H1 (cell line): ENCODE results near the gene PARS2. TPM values are rescaled to one million over a fixed set of nuclear protein-coding genes. Genes with fewer than 3 reads are reported as not detected.

Experiments
- CTCF ChIA-PET: fragments of 300-600 bp; sonication (Branson Sonifier 250); formaldehyde crosslinking; loops from one replicate; lab custom pipeline; 2021; ENCODE audit not compliant: partially characterized antibody; lab: Charles Lee
- POLR2A ChIA-PET: fragments of 300-600 bp; sonication (Branson Sonifier 250); formaldehyde crosslinking; loops from one replicate; lab custom pipeline; 2021; ENCODE audit warnings: inconsistent platforms; ENCODE audit not compliant: partially characterized antibody; lab: Charles Lee
- DNase-seq, 2 experiments: peaks; one replicate each; pipeline versions ENCODE4 v3.0.0 to v3.0.0-alpha.2; 2010 to 2022; ENCODE audit warnings: low spot score in 2 of 2, low read depth in 1 of 2, mixed read lengths in 1 of 2
- FAIRE-seq: peaks from 2 replicates; lab custom pipeline; 2011; peaks lifted over from hg19 to GRCh38; lab: Jason Lieb, UNC
- H2AFZ ChIP-seq: 2 replicates; pipeline ENCODE4 v1.8.1; 2012; ENCODE audit warnings: low read length, inconsistent platforms
- H2AK5ac ChIP-seq: 2 replicates; pipeline ENCODE4 v1.6.1; 2013; ENCODE audit warnings: low read depth, low read length
- H2BK120ac ChIP-seq: replicated peaks from 2 replicates; pipeline ENCODE3; 2013; ENCODE audit warnings: low read depth, low read length, inconsistent platforms
- H2BK12ac ChIP-seq: 2 replicates; pipeline ENCODE4 v1.6.1; 2013; ENCODE audit warnings: low read depth, low read length
- H2BK15ac ChIP-seq: 2 replicates; pipeline ENCODE4 v1.6.1; 2013; ENCODE audit warnings: low read length
- H2BK20ac ChIP-seq: 2 replicates; pipeline ENCODE4 v1.6.1; 2013; ENCODE audit warnings: low read length
- H2BK5ac ChIP-seq: 2 replicates; pipeline ENCODE4 v1.6.1; 2013; ENCODE audit warnings: low read depth, low read length
- H3K14ac ChIP-seq: 2 replicates; pipeline ENCODE4 v1.6.1; 2013; ENCODE audit warnings: inconsistent platforms; ENCODE audit not compliant: insufficient read length
- H3K18ac ChIP-seq: 2 replicates; pipeline ENCODE4 v1.6.1; 2013; ENCODE audit warnings: low read length; ENCODE audit errors: extremely low read depth
- H3K23ac ChIP-seq: 2 replicates; pipeline ENCODE4 v1.6.1; 2013; ENCODE audit warnings: inconsistent platforms; ENCODE audit not compliant: insufficient read length
- H3K23me2 ChIP-seq: 2 replicates; pipeline ENCODE4 v1.6.1; 2013; ENCODE audit warnings: low read depth, low read length
- H3K27ac ChIP-seq: 2 replicates; pipeline ENCODE4 v1.6.1; 2011; ENCODE audit warnings: low read depth, low read length, inconsistent platforms
- H3K27me3 ChIP-seq, 4 experiments: replicated peaks in 1 of 4; 1 replicate in 1 of 4; 2 replicates in 3 of 4; pipeline versions ENCODE4 v1.6.1 to v1.8.1; 2011 to 2013; ENCODE audit warnings: low read length in 3 of 4, mild to moderate bottlenecking in 3 of 4, inconsistent platforms in 2 of 4, mixed read lengths in 2 of 4, moderate library complexity in 1 of 4; ENCODE audit not compliant: control insufficient read depth in 3 of 4, insufficient read depth in 3 of 4; ENCODE audit errors: extremely low read depth in 1 of 4
- H3K36me3 ChIP-seq, 4 experiments: 2 replicates each; pipeline versions ENCODE4 v1.6.1 to v1.8.1; 2011 to 2013; ENCODE audit warnings: mild to moderate bottlenecking in 4 of 4, low read length in 3 of 4, moderate library complexity in 2 of 4, control low read depth in 1 of 4, inconsistent platforms in 1 of 4; ENCODE audit not compliant: insufficient read depth in 4 of 4, control insufficient read depth in 2 of 4
- H3K4ac ChIP-seq: replicated peaks from 2 replicates; pipeline ENCODE3; 2013; ENCODE audit warnings: low read length, low read depth, mixed read lengths, inconsistent platforms; ENCODE audit not compliant: insufficient read length
- H3K4me1 ChIP-seq, 4 experiments: replicated peaks in 1 of 4; 1 replicate in 1 of 4; 2 replicates in 3 of 4; pipeline versions ENCODE4 v1.6.1 to v1.8.1; 2011 to 2013; ENCODE audit warnings: low read length in 3 of 4, inconsistent platforms in 2 of 4, mixed read lengths in 1 of 4; ENCODE audit not compliant: insufficient read depth in 4 of 4, control insufficient read depth in 3 of 4
- H3K4me2 ChIP-seq, 2 experiments: 2 replicates each; pipeline versions ENCODE4 v1.6.1 to v1.8.1; 2011 to 2013; ENCODE audit warnings: low read depth in 2 of 2, low read length in 2 of 2, control low read depth in 1 of 2, inconsistent platforms in 1 of 2, mild to moderate bottlenecking in 1 of 2; ENCODE audit not compliant: insufficient read depth in 1 of 2
- H3K4me3 ChIP-seq, 4 experiments: fragments of 200-600, 300-600 bp in 1 of 4; sonication (generic), shearing (Covaris generic), sonication (Bioruptor Twin) in 1 of 4; 2 replicates each; pipeline versions ENCODE4 v1.5.1 to v1.8.1; 2011 to 2016; ENCODE audit warnings: low read length in 4 of 4, low read depth in 3 of 4, control low read depth in 2 of 4, inconsistent platforms in 2 of 4, mild to moderate bottlenecking in 2 of 4, mixed read lengths in 1 of 4, moderate library complexity in 1 of 4; ENCODE audit not compliant: insufficient read depth in 2 of 4; ENCODE audit errors: extremely low read depth in 1 of 4
- H3K56ac ChIP-seq: replicated peaks from 2 replicates; pipeline ENCODE3; 2013; ENCODE audit warnings: low read depth, mild to moderate bottlenecking, mixed read lengths, low read length, inconsistent platforms; ENCODE audit not compliant: insufficient read length
- H3K79me1 ChIP-seq: 2 replicates; pipeline ENCODE4 v1.6.1; 2013; ENCODE audit warnings: low read depth, low read length, control low read depth
- H3K79me2 ChIP-seq, 2 experiments: 2 replicates each; pipeline versions ENCODE4 v1.6.1 to v1.8.1; 2012 to 2013; ENCODE audit warnings: low read length in 2 of 2, mild to moderate bottlenecking in 2 of 2, inconsistent platforms in 1 of 2; ENCODE audit not compliant: insufficient read depth in 2 of 2, control insufficient read depth in 1 of 2
- H3K9ac ChIP-seq, 4 experiments: replicated peaks in 1 of 4; 1 replicate in 1 of 4; 2 replicates in 3 of 4; pipeline versions ENCODE4 v1.6.1 to v1.8.1; 2011 to 2013; ENCODE audit warnings: low read depth in 3 of 4, low read length in 3 of 4, control low read depth in 2 of 4, mild to moderate bottlenecking in 2 of 4, moderate library complexity in 2 of 4, inconsistent platforms in 1 of 4; ENCODE audit errors: extremely low read depth in 1 of 4
- H3K9me3 ChIP-seq, 2 experiments: 2 replicates each; pipeline versions ENCODE4 v1.6.1 to v1.8.1; 2012 to 2013; ENCODE audit warnings: mild to moderate bottlenecking in 2 of 2, moderate library complexity in 2 of 2, control low read depth in 1 of 2, inconsistent platforms in 1 of 2, low read depth in 1 of 2, low read length in 1 of 2, mixed read lengths in 1 of 2; ENCODE audit not compliant: insufficient read depth in 2 of 2
- H4K20me1 ChIP-seq, 2 experiments: replicated peaks in 1 of 2; 2 replicates each; pipeline versions ENCODE3 to v1.8.1; 2011 to 2013; ENCODE audit warnings: inconsistent platforms in 2 of 2, low read length in 2 of 2, mild to moderate bottlenecking in 1 of 2; ENCODE audit not compliant: insufficient read depth in 2 of 2, control insufficient read depth in 1 of 2
- H4K5ac ChIP-seq: 2 replicates; pipeline ENCODE4 v1.6.1; 2013; ENCODE audit warnings: low read length, low read depth, mixed read lengths, inconsistent platforms; ENCODE audit not compliant: insufficient read length
- H4K8ac ChIP-seq: 2 replicates; pipeline ENCODE4 v1.8.0; 2013; ENCODE audit warnings: mild to moderate bottlenecking, moderate library complexity, low read length, inconsistent platforms; ENCODE audit not compliant: insufficient read depth; ENCODE audit errors: extremely low read depth
- H4K91ac ChIP-seq: replicated peaks from 2 replicates; pipeline ENCODE3; 2013; ENCODE audit warnings: low read length, mixed read lengths, inconsistent platforms; ENCODE audit not compliant: insufficient read length
- BCL11A ChIP-seq, 2 experiments: IDR thresholded peaks; one replicate each; pipeline ENCODE4 v1.6.1; 2011; ENCODE audit warnings: low read depth in 2 of 2, low read length in 2 of 2, mild to moderate bottlenecking in 2 of 2
- CBX5 ChIP-seq: fragments of 300-800, 300-1000 bp; sonication (generic); IDR thresholded peaks from 2 replicates; pipeline ENCODE4 v1.7.1; 2016; ENCODE audit warnings: antibody characterized with exemption, low read length, low read depth
- CREB1 ChIP-seq: IDR thresholded peaks from 2 replicates; pipeline ENCODE4 v1.6.1; 2012; ENCODE audit warnings: inconsistent platforms
- E2F6 ChIP-seq: IDR thresholded peaks from 2 replicates; pipeline ENCODE4 v1.6.1; 2012; ENCODE audit warnings: inconsistent platforms
- GABPA ChIP-seq: IDR thresholded peaks from 2 replicates; pipeline ENCODE4 v1.6.1; 2011; ENCODE audit warnings: mild to moderate bottlenecking, low read length, moderate library complexity, borderline replicate concordance; ENCODE audit not compliant: insufficient read depth
- HDAC6 ChIP-seq: IDR thresholded peaks from one replicate; pipeline ENCODE4 v1.7.1; 2012; ENCODE audit warnings: low read depth, mild to moderate bottlenecking, inconsistent platforms, low read length, moderate library complexity
- JUND ChIP-seq: IDR thresholded peaks from 2 replicates; pipeline ENCODE4 v1.6.1; 2011; ENCODE audit warnings: mild to moderate bottlenecking, improper control_type of control experiment, low read length
- KDM4A ChIP-seq: IDR thresholded peaks from one replicate; pipeline ENCODE4 v1.7.1; 2012; ENCODE audit warnings: low read depth, mild to moderate bottlenecking, moderate library complexity, low read length, inconsistent platforms; ENCODE audit not compliant: severe bottlenecking
- POLR2A ChIP-seq, 2 experiments: IDR thresholded peaks; 1 replicate in 1 of 2; 2 replicates in 1 of 2; pipeline ENCODE4 v1.6.1; 2011; ENCODE audit warnings: low read depth in 2 of 2, low read length in 2 of 2, mild to moderate bottlenecking in 2 of 2; ENCODE audit errors: control extremely low read depth in 1 of 2
- POLR2AphosphoS5 ChIP-seq: IDR thresholded peaks from 2 replicates; pipeline ENCODE4 v1.6.1; 2011; ENCODE audit warnings: low read depth, low read length
- SP1 ChIP-seq: IDR thresholded peaks from 2 replicates; pipeline ENCODE4 v1.6.1; 2011; ENCODE audit warnings: low read depth, low read length
- TAF7 ChIP-seq: optimal IDR thresholded peaks from 2 replicates; pipeline ENCODE3; 2011; ENCODE audit warnings: low read depth, mild to moderate bottlenecking, inconsistent platforms, low read length, moderate library complexity, borderline replicate concordance
- TCF12 ChIP-seq: IDR thresholded peaks from 2 replicates; pipeline ENCODE4 v1.6.1; 2011; ENCODE audit warnings: low read depth, mild to moderate bottlenecking, low read length
- TEAD4 ChIP-seq: IDR thresholded peaks from 2 replicates; pipeline ENCODE4 v1.6.1; 2012; ENCODE audit warnings: low read depth, low read length, inconsistent platforms, mixed read lengths
- YY1 ChIP-seq: IDR thresholded peaks from 2 replicates; pipeline ENCODE4 v1.6.1; 2011; ENCODE audit warnings: low read depth, mild to moderate bottlenecking, low read length
- WGBS, 2 experiments: shearing (Covaris generic) in 1 of 2; methylation state at CpG; one replicate each; pipeline versions ENCODE4 v1.1.6 to v1.1.7; 2013 to 2015; ENCODE audit warnings: low lambda C conversion rate in 2 of 2, mixed read lengths in 2 of 2, inconsistent platforms in 1 of 2, low coverage in 1 of 2, missing lambda C conversion rate in 1 of 2; ENCODE audit not compliant: insufficient replicate concordance in 2 of 2, insufficient coverage in 1 of 2, insufficient read length in 1 of 2; ENCODE audit errors: extremely low coverage in 1 of 2, missing lambda C conversion rate in 1 of 2; 5-methylcytosine and 5-hydroxymethylcytosine counted together
- polyA plus RNA-seq, 7 experiments: library from polyadenylated mRNA; depleted of rRNA in 3 of 7; stranded (reverse) in 5 of 7; unstranded in 2 of 7; fragments of >200 nt in 5 of 7; fragments of 200-250 nt in 2 of 7; gene quantifications; 1 replicate in 5 of 7; 2 replicates in 1 of 7; 4 replicates in 1 of 7; pipeline versions ENCODE4 v1.2.1 to v1.2.3, GENCODE V29; 2011 to 2013; ENCODE audit warnings: missing spikeins in 2 of 7, mixed read lengths in 2 of 7
- total RNA-seq: library from RNA; stranded (reverse); fragmentation: NEBNext Ultra II Directional; extraction: Animal tissue kit (Norgen Biotek cat#: 25700); gene quantifications from 2 replicates; pipeline ENCODE4 v1.2.1, GENCODE V29; 2021

The PARS2 gene
- total and polyA plus RNA-seq, 2 of the 8 experiments (the other 6 are each of a cell fraction or from before 2014, with no cell fraction given): 8.9 to 10.0 TPM

DNA sequence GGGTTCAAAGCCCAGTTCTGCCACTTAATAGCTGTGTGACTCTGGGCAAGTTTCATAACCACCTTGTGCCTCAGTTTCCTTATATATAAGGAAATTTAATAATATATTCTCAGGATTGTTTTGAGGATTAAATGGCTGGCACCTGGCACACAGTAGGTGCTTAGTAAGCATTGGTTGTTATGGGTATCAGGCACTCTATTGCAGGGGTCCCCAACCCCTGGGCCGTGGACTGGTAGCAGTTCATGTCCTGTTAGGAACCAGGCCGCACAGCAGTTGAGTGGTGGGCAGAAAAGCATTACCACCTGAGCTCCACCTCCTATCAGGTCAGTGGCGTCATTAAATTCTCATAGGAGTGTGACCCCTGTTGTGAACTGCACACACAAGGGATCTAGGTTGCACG, 18.5 kb downstream of the PARS2 start:
- 98% methylated on average over 4 of the region's 4 CpGs; no CpG with 5 or more reads in 1 of the 2 experiments for WGBS, 2 experiments
- Histone ChIP-seq H3K36me3 (peaks cover 6 to 15% (median 10%) of the 10 kb centered on the region in 4 experiments; a peak in 7 of 8 replicates), H2BK120ac (no peak overlapping the region), H3K9ac (no peak overlapping the region), H3K56ac (no peak overlapping the region), H2BK15ac (no peak overlapping the region), H3K79me2 (no peaks in the 10 kb centered on the region), H3K18ac (no peak overlapping the region), H3K23me2 (no peaks in the 10 kb centered on the region), H3K79me1 (no peaks in the 10 kb centered on the region), H2BK12ac (no peak overlapping the region), H3K27me3 (no peaks in the 10 kb centered on the region), H3K14ac (no peak overlapping the region), H4K8ac (no peak overlapping the region), H3K4ac (no peak overlapping the region), H3K27ac (no peak overlapping the region), H4K20me1 (peaks cover 0 to 9% of the 10 kb centered on the region in 2 experiments), H2BK20ac (no peak overlapping the region), H3K23ac (no peak overlapping the region), H3K4me1 (no peaks in the 10 kb centered on the region), H2BK5ac (no peak overlapping the region), H4K91ac (no peak overlapping the region), H2AK5ac (no peak overlapping the region), H4K5ac (no peak overlapping the region), H3K4me2 (no peak overlapping the region), H2AFZ (no peak overlapping the region), H3K4me3 (no peak overlapping the region), H3K9me3 (no peaks in the 10 kb centered on the region)
- ChIA-PET POLR2A (interaction anchor here (1.5 kb wide), 1 partner anchor 10 kb away, joined by 7 read pairs; no protein-coding TSS in a partner anchor), CTCF (interaction anchor here (1.0 to 1.1 kb wide), 3 partner anchors 22 to 75 kb away, joined by 3 read pairs; no protein-coding TSS in a partner anchor)
- FAIRE-seq (no peak), DNase-seq (no peak)
- TF ChIP-seq CBX5 (no peak), E2F6 (no peak), CREB1 (no peak), TAF7 (no peak), POLR2AphosphoS5 (no peak), GABPA (no peak), SP1 (no peak), KDM4A (no peak), TCF12 (no peak), TEAD4 (no peak), HDAC6 (no peak), JUND (no peak), BCL11A (IDR thresholded peaks at IDR 0.05; ENCODE audit: low read depth in 2 of 2, low read length in 2 of 2) (no peak), YY1 (no peak), POLR2A (IDR thresholded peaks at IDR 0.05; ENCODE audit: control extremely low read depth in 1 of 2, low read depth in 2 of 2, low read length in 2 of 2) (no peak)
